Measurements from ENCODE around the gene MPRIP. TPM values are rescaled to one million over a fixed set of nuclear protein-coding genes. Genes with fewer than 3 reads are reported as not detected.

The MPRIP gene
- total and polyA plus RNA-seq, 2 of the 13 experiments (the other 11 are each of a cell fraction or from before 2014, with no cell fraction given), result 50.2 to 52.4 TPM

DNA sequence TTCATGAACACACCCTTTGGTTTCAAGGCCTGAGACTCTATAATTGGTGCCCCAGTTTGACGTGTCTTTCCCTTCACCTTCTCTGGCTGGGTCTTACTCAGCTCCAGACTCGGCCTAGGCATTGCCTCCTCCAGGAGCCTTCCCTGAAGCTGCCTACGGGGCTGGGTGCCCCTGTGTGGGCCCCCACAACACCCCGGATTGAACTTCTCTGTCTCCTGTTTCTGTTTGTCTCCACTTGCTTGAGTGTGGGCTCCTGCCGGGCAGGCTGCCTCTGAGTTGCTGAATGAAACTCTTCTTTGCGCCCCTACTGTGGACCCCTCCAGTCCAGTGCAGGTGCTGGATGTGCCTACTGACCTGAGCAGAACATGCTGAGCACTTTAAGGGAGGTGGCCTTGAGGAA, 2.3 kb upstream of the MPRIP start (continued):
- TF ChIP-seq NR2F6 (IDR thresholded peaks at IDR 0.05), result no peak
- TF ChIP-seq NR2F6 (CRISPR knock-in tag; IDR thresholded peaks at IDR 0.05), result no peak
- no peak for TF ChIP-seq ARHGAP35 (CRISPR knock-in tag; IDR thresholded peaks at IDR 0.05; ENCODE audit: borderline replicate concordance)

DNA sequence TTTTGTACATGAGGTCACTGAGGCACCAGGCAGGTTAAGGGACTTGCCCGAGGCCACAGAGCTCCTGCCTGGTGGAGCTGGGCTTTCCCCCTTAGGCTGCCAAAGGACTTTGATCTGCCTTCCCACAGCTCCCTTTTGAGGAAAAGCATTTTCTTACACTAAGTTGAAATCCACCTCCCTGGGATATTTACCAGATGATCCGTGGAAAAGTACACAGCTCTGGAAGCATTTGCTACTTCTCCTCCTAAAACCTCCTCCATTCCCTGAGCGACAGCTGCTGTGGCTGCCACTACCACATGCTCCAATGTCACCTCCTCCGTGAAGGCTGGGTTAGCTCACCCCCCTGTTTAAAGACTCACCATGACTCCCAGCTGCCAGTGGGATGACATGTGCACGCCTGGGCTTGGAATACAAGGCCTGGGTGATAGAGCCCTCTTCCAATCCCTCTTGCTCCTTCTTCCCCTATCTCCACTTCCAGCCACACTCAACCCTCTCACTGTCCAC, 1.2 kb upstream of the MPRIP start:
- ChIA-PET CTCF (ENCODE audit: low intra/inter-chr PET ratio, low total read pairs) (no interaction called here), POLR2A (interaction anchor here (0.7 to 4.9 kb wide), 5 partner anchors 9 to 1137 kb away, joined by 3 to 30 read pairs (median 13); partner anchors contain the start of gene UBB)
- Histone ChIP-seq H3K27me3 (ENCODE audit: control insufficient read depth in 1 of 2, insufficient read depth in 2 of 2, low read length in 2 of 2) (no peaks in the 10 kb centered on the region; a peak in 1 of 5 replicates), H3K27ac (ENCODE audit: extremely low read length, insufficient read depth, low read length) (no peak overlapping the region), H2AFZ (ENCODE audit: low read length) (peak overlapping the region; percentile 44), H3K9me3 (ENCODE audit: low read length) (no peaks in the 10 kb centered on the region), H3K4me2 (ENCODE audit: low read depth, low read length) (peak overlapping the region; percentile 96), H3K36me3 (replicated peaks in 1 of 2; ENCODE audit: control insufficient read depth in 1 of 2, insufficient read depth in 2 of 2, low read length in 2 of 2) (no peaks in the 10 kb centered on the region), H4K20me1 (ENCODE audit: insufficient read depth, low read length) (peaks cover 12% of the 10 kb centered on the region; the same call in 1 of the 2 replicates), H3K4me1 (ENCODE audit: insufficient read depth, low read length) (peaks cover 70% of the 10 kb centered on the region), H3K79me2 (ENCODE audit: insufficient read depth, low read length) (peaks cover 32% of the 10 kb centered on the region), H3K4me3 (replicated peaks in 1 of 3; ENCODE audit: insufficient read depth in 1 of 3, low read depth in 2 of 3, low read length in 3 of 3) (peak overlapping the region; percentile 58 to 78 (median 72)), H3K9ac (ENCODE audit: insufficient read depth, low read depth, low read length) (no peak overlapping the region)
- WGBS (ENCODE audit: low lambda C conversion rate), result 0% methylated on average over 5 of the region's 5 CpGs
- BruUV-seq (replicated peaks), result no TSS peak
- FAIRE-seq (peak; percentile 71), DNase-seq (ENCODE audit: low spot score) (peak; percentile 60), ATAC-seq (peak; percentile 77)
- in situ Hi-C loops (cut with HindIII; ENCODE audit: extremely low pct_ligation_motif_present, low pct_unique_long_range_greater_than_20kb), result no loop called here
- intact Hi-C loops (cut with micrococcal nuclease; ENCODE audit: unreplicated experiment), result loop anchor here (5.0 kb wide), 2 partner anchors 36 to 39 kb away; no protein-coding TSS in a partner anchor
- TF ChIP-seq DNMT1 (CRISPR knock-in tag; IDR thresholded peaks at IDR 0.05) (no peak), GTF3A (CRISPR knock-in tag; conservative IDR thresholded peaks at IDR 0.05) (0 out of 2 replicates have a peak, but pooled peaks have one; percentile 35), TP53 (CRISPR knock-in tag; conservative IDR thresholded peaks at IDR 0.05) (no peak), MAX (IDR thresholded peaks at IDR 0.05) (peak; percentile 81), KLF13 (CRISPR knock-in tag; IDR thresholded peaks at IDR 0.05) (no peak), TGIF2 (CRISPR knock-in tag; IDR thresholded peaks at IDR 0.05) (peak; percentile 99), PRDM15 (CRISPR knock-in tag; IDR thresholded peaks at IDR 0.05) (no peak), ZNF878 (CRISPR knock-in tag; IDR thresholded peaks at IDR 0.05) (no peak), SIN3A (IDR thresholded peaks at IDR 0.05; ENCODE audit: borderline replicate concordance, low read depth, low read length) (peak; percentile 94; the same call in 1 of the 2 replicates), TAF1 (CRISPR knock-in tag; IDR thresholded peaks at IDR 0.05) (no peak), GABPA (IDR thresholded peaks at IDR 0.05; ENCODE audit: low read depth, low read length) (no peak), GABPA (CRISPR knock-in tag; IDR thresholded peaks at IDR 0.05; ENCODE audit: low read depth) (no peak)
- TF ChIP-seq, protein P1, sequence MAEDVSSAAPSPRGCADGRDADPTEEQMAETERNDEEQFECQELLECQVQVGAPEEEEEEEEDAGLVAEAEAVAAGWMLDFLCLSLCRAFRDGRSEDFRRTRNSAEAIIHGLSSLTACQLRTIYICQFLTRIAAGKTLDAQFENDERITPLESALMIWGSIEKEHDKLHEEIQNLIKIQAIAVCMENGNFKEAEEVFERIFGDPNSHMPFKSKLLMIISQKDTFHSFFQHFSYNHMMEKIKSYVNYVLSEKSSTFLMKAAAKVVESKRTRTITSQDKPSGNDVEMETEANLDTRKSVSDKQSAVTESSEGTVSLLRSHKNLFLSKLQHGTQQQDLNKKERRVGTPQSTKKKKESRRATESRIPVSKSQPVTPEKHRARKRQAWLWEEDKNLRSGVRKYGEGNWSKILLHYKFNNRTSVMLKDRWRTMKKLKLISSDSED (CRISPR knock-in tag; IDR thresholded peaks at IDR 0.05), result no peak
